Measurements from ENCODE around the gene RGS14. TPM values are rescaled to one million over a fixed set of nuclear protein-coding genes. Genes with fewer than 3 reads are reported as not detected.

The RGS14 gene
- total and polyA plus RNA-seq, 2 experiments from 2014 or later, result 23.5 to 37.9 TPM

- DNase-seq (ENCODE audit: low spot score) (no peak), ATAC-seq (no peak)
- peak overlapping the region; percentile 95; the same call in 1 of the 2 replicates for H2AFZ ChIP-seq
- no peaks in the 10 kb centered on the region for H3K36me3 ChIP-seq (ENCODE audit: insufficient read depth)
- Mint-ChIP-seq H3K4me1 (peaks cover 37% of the 10 kb centered on the region), H3K27me3 (ENCODE audit: insufficient read depth, low read depth, poor library complexity) (peaks cover 26% of the 10 kb centered on the region), H3K36me3 (ENCODE audit: low read depth) (peaks cover 4% of the 10 kb centered on the region; the same call in 2 of the 3 replicates), H3K27ac (no peak overlapping the region), H3K4me3 (peak overlapping the region; percentile 76), H3K9me3 (no peaks in the 10 kb centered on the region; the same call in 2 of the 3 replicates)
- H3K27ac ChIP-seq (ENCODE audit: low read depth), result no peak overlapping the region
- H3K4me1 ChIP-seq (ENCODE audit: insufficient read depth), result peaks cover 41% of the 10 kb centered on the region
- peaks cover 23% of the 10 kb centered on the region; the same call in 1 of the 2 replicates for H3F3A ChIP-seq (replicated peaks; ENCODE audit: low read depth)
- TF ChIP-seq STAT1 (IDR thresholded peaks at IDR 0.05; ENCODE audit: unreplicated experiment) (no peak), CTCF (conservative IDR thresholded peaks at IDR 0.05; ENCODE audit: low read depth in 2 of 2) (no peak), JUNB (IDR thresholded peaks at IDR 0.05; ENCODE audit: unreplicated experiment) (no peak), ZNF114 (CRISPR knock-in tag; IDR thresholded peaks at IDR 0.05) (no peak), CREB1 (CRISPR knock-in tag; IDR thresholded peaks at IDR 0.05; ENCODE audit: low read depth) (no peak), NANOG (IDR thresholded peaks at IDR 0.05; ENCODE audit: borderline replicate concordance) (no peak), POLR2AphosphoS5 (IDR thresholded peaks at IDR 0.05; ENCODE audit: low read depth) (no peak), EZH2 (IDR thresholded peaks at IDR 0.05; ENCODE audit: low read depth, unreplicated experiment) (no peak), ZNF462 (CRISPR knock-in tag; IDR thresholded peaks at IDR 0.05) (no peak), ZNF331 (CRISPR knock-in tag; IDR thresholded peaks at IDR 0.05; ENCODE audit: low read depth) (no peak), ETS1 (IDR thresholded peaks at IDR 0.05) (no peak), EZH2phosphoT487 (IDR thresholded peaks at IDR 0.05; ENCODE audit: unreplicated experiment) (no peak)
- TF ChIP-seq, protein P1, sequence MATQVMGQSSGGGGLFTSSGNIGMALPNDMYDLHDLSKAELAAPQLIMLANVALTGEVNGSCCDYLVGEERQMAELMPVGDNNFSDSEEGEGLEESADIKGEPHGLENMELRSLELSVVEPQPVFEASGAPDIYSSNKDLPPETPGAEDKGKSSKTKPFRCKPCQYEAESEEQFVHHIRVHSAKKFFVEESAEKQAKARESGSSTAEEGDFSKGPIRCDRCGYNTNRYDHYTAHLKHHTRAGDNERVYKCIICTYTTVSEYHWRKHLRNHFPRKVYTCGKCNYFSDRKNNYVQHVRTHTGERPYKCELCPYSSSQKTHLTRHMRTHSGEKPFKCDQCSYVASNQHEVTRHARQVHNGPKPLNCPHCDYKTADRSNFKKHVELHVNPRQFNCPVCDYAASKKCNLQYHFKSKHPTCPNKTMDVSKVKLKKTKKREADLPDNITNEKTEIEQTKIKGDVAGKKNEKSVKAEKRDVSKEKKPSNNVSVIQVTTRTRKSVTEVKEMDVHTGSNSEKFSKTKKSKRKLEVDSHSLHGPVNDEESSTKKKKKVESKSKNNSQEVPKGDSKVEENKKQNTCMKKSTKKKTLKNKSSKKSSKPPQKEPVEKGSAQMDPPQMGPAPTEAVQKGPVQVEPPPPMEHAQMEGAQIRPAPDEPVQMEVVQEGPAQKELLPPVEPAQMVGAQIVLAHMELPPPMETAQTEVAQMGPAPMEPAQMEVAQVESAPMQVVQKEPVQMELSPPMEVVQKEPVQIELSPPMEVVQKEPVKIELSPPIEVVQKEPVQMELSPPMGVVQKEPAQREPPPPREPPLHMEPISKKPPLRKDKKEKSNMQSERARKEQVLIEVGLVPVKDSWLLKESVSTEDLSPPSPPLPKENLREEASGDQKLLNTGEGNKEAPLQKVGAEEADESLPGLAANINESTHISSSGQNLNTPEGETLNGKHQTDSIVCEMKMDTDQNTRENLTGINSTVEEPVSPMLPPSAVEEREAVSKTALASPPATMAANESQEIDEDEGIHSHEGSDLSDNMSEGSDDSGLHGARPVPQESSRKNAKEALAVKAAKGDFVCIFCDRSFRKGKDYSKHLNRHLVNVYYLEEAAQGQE (IDR thresholded peaks at IDR 0.05; ENCODE audit: unreplicated experiment), result no peak
- peaks cover 18% of the 10 kb centered on the region for H3K27me3 ChIP-seq (ENCODE audit: insufficient read depth)
- H3K79me2 ChIP-seq (replicated peaks; ENCODE audit: insufficient read depth), result no peaks in the 10 kb centered on the region
- no peaks in the 10 kb centered on the region for H3K9me2 ChIP-seq (ENCODE audit: insufficient read depth)
- peak overlapping the region; percentile 88 for H3K4me2 ChIP-seq
- H4K20me1 ChIP-seq (replicated peaks; ENCODE audit: insufficient read depth), result no peaks in the 10 kb centered on the region
- H3K4me3 ChIP-seq, result peak overlapping the region; percentile 71
These were observed 5.8 kb downstream of the RGS14 start for GRCh38 chr5:177363565-177363964.

Data from GM23338 (cell line).